SK-N-SH (cell line): ENCODE data around the gene MBP. TPM values are rescaled to one million over a fixed set of nuclear protein-coding genes. Genes with fewer than 3 reads are reported as not detected.

Experiments
- CTCF ChIA-PET: fragments of 300-600, 350-600 bp; formaldehyde crosslinking; extraction: SDS; loops from one replicate; lab custom pipeline; 2021; lab: Yijun Ruan, JAX
- POLR2A ChIA-PET: fragments of 350-600 bp; sonication (Branson Sonifier 250); formaldehyde crosslinking; extraction: SDS; loops from one replicate; lab custom pipeline; 2020; ENCODE audit warnings: antibody characterized with exemption, inconsistent platforms; lab: Yijun Ruan, JAX
- DNase-seq: peaks from one replicate; pipeline ENCODE4 v3.0.0; 2012
- H2AFZ ChIP-seq: fragments of 200-600 bp; sonication (generic); 2 replicates; pipeline ENCODE4 v1.8.1; 2016; ENCODE audit warnings: antibody characterized with exemption, mild to moderate bottlenecking, low read depth
- H3F3A ChIP-seq: fragments of 200-600 bp; sonication (generic); replicated peaks from 2 replicates; pipeline ENCODE3; 2016; ENCODE audit warnings: antibody characterized with exemption, mild to moderate bottlenecking; ENCODE audit not compliant: insufficient read depth
- H3K27ac ChIP-seq, 2 experiments: fragments of 200-500 bp in 1 of 2; fragments of 200-600 bp in 1 of 2; sonication (Bioruptor generic) in 1 of 2; sonication (generic), shearing (Covaris generic) in 1 of 2; 2 replicates each; pipeline versions ENCODE4 v1.5.1 to v1.6.1; 2014 to 2016; ENCODE audit warnings: low read depth in 2 of 2, inconsistent platforms in 1 of 2, low read length in 1 of 2, mild to moderate bottlenecking in 1 of 2, mixed read lengths in 1 of 2
- H3K27me3 ChIP-seq: fragments of 200-600 bp; sonication (generic), shearing (Covaris generic); 2 replicates; pipeline ENCODE4 v1.6.1; 2016; ENCODE audit warnings: mixed run types; ENCODE audit not compliant: insufficient read depth
- H3K36me3 ChIP-seq, 2 experiments: fragments of 200-500 bp in 1 of 2; fragments of 200-600 bp in 1 of 2; sonication (Bioruptor generic) in 1 of 2; sonication (generic) in 1 of 2; replicated peaks in 1 of 2; 2 replicates each; pipeline versions ENCODE3 to v1.5.1; 2014 to 2016; ENCODE audit warnings: low read length in 1 of 2, mild to moderate bottlenecking in 1 of 2; ENCODE audit not compliant: insufficient read depth in 2 of 2, control insufficient read depth in 1 of 2
- H3K4me1 ChIP-seq, 2 experiments: fragments of 200-500 bp in 1 of 2; fragments of 200-600 bp in 1 of 2; sonication (Bioruptor generic) in 1 of 2; sonication (generic), shearing (Covaris generic) in 1 of 2; 2 replicates each; pipeline versions ENCODE4 v1.5.1 to v1.6.1; 2014 to 2016; ENCODE audit warnings: low read depth in 1 of 2, low read length in 1 of 2, mixed run types in 1 of 2; ENCODE audit not compliant: insufficient read depth in 2 of 2, control insufficient read depth in 1 of 2
- H3K4me2 ChIP-seq: fragments of 200-600 bp; sonication (generic), shearing (Covaris generic); 2 replicates; pipeline ENCODE4 v1.6.1; 2017; ENCODE audit warnings: mixed run types
- H3K4me3 ChIP-seq, 2 experiments: fragments of 200-500 bp in 1 of 2; fragments of 200-600 bp in 1 of 2; sonication (Bioruptor generic) in 1 of 2; sonication (generic), shearing (Covaris generic) in 1 of 2; 2 replicates each; pipeline versions ENCODE4 v1.5.1 to v1.8.1; 2014 to 2016; ENCODE audit warnings: low read depth in 2 of 2, inconsistent platforms in 1 of 2, low read length in 1 of 2, mild to moderate bottlenecking in 1 of 2, mixed read lengths in 1 of 2, moderate library complexity in 1 of 2
- H3K79me2 ChIP-seq: fragments of 200-600 bp; sonication (generic); 2 replicates; pipeline ENCODE4 v1.8.1; 2017; ENCODE audit warnings: mild to moderate bottlenecking; ENCODE audit not compliant: insufficient read depth
- H3K9ac ChIP-seq: fragments of 200-600 bp; sonication (generic); 2 replicates; pipeline ENCODE4 v1.6.1; 2017; ENCODE audit warnings: mixed run types
- H3K9me2 ChIP-seq: fragments of 200-600 bp; sonication (generic); 2 replicates; pipeline ENCODE4 v1.6.1; 2017; ENCODE audit warnings: mixed run types
- H3K9me3 ChIP-seq: fragments of 200-600 bp; sonication (generic); 2 replicates; pipeline ENCODE4 v1.6.1; 2017; ENCODE audit warnings: mixed run types, mild to moderate bottlenecking, moderate library complexity
- H4K20me1 ChIP-seq: fragments of 200-600 bp; sonication (generic); 2 replicates; pipeline ENCODE4 v1.6.1; 2017; ENCODE audit warnings: mild to moderate bottlenecking, mixed run types; ENCODE audit not compliant: insufficient read depth
- ELF1 ChIP-seq: IDR thresholded peaks from 2 replicates; pipeline ENCODE4 v1.4.0; 2012
- EP300 ChIP-seq, 2 experiments: IDR thresholded peaks; 2 replicates each; pipeline versions ENCODE4 v1.4.0 to v1.6.1; 2012; ENCODE audit warnings: borderline replicate concordance in 1 of 2, low read depth in 1 of 2, low read length in 1 of 2
- EZH2phosphoT487 ChIP-seq: fragments of 200-600 bp; sonication (generic); IDR thresholded peaks from 2 replicates; pipeline ENCODE4 v1.6.1; 2017; ENCODE audit warnings: low read depth, mixed run types, mild to moderate bottlenecking, antibody characterized with exemption, moderate library complexity, borderline replicate concordance
- FOXM1 ChIP-seq: IDR thresholded peaks from 2 replicates; pipeline ENCODE4 v1.4.0; 2012; ENCODE audit warnings: low read depth, mild to moderate bottlenecking
- GATA2 ChIP-seq: sonication (generic); formaldehyde crosslinking; IDR thresholded peaks from 2 replicates; pipeline ENCODE4 v1.5.0; 2020; ENCODE audit warnings: mild to moderate bottlenecking, missing genetic modification reagents
- IRF3 ChIP-seq: fragments of 150-350 bp; IDR thresholded peaks from 2 replicates; pipeline ENCODE4 v1.6.1; 2016; ENCODE audit warnings: mild to moderate bottlenecking, low read depth, low read length
- JUND ChIP-seq: IDR thresholded peaks from 2 replicates; pipeline ENCODE4 v1.4.0; 2012
- MEF2A ChIP-seq: IDR thresholded peaks from 2 replicates; pipeline ENCODE4 v1.4.0; 2012; ENCODE audit warnings: low read depth, borderline replicate concordance
- MXI1 ChIP-seq: IDR thresholded peaks from 2 replicates; pipeline ENCODE4 v1.6.1; 2012; ENCODE audit warnings: mild to moderate bottlenecking, low read depth, low read length, improper control_type of control experiment
- NFIC ChIP-seq: IDR thresholded peaks from 2 replicates; pipeline ENCODE4 v1.4.0; 2012; ENCODE audit warnings: borderline replicate concordance
- NRF1 ChIP-seq: IDR thresholded peaks from 2 replicates; pipeline ENCODE4 v1.6.1; 2012; ENCODE audit warnings: low read depth, mild to moderate bottlenecking, low read length
- RAD21 ChIP-seq: IDR thresholded peaks from 2 replicates; pipeline ENCODE4 v1.6.1; 2012; ENCODE audit warnings: mild to moderate bottlenecking, low read length
- RCOR1 ChIP-seq: fragments of 150-350 bp; IDR thresholded peaks from 2 replicates; pipeline ENCODE4 v1.6.1; 2017; ENCODE audit warnings: antibody characterized with exemption, low read length
- REST ChIP-seq: IDR thresholded peaks from 2 replicates; pipeline ENCODE4 v1.6.1; 2012; ENCODE audit warnings: mild to moderate bottlenecking, low read depth, low read length, moderate library complexity
- RFX5 ChIP-seq: IDR thresholded peaks from 2 replicates; pipeline ENCODE4 v1.6.1; 2012; ENCODE audit warnings: mild to moderate bottlenecking, improper control_type of control experiment, low read length
- SIN3A ChIP-seq: IDR thresholded peaks from 2 replicates; pipeline ENCODE4 v1.6.1; 2012; ENCODE audit warnings: low read depth, mild to moderate bottlenecking, low read length, moderate library complexity, borderline replicate concordance
- TAF1 ChIP-seq: IDR thresholded peaks from 2 replicates; pipeline ENCODE4 v1.6.1; 2012; ENCODE audit warnings: low read depth, mild to moderate bottlenecking, low read length, moderate library complexity, borderline replicate concordance
- TEAD4 ChIP-seq: IDR thresholded peaks from 2 replicates; pipeline ENCODE4 v1.4.0; 2012; ENCODE audit warnings: mild to moderate bottlenecking, borderline replicate concordance; ENCODE audit not compliant: insufficient read depth
- USF2 ChIP-seq: fragments of 150-350 bp; IDR thresholded peaks from 2 replicates; pipeline ENCODE4 v1.6.1; 2017; ENCODE audit warnings: antibody characterized with exemption, low read length, low read depth, borderline replicate concordance
- YY1 ChIP-seq: IDR thresholded peaks from 2 replicates; pipeline ENCODE4 v1.4.0; 2012; ENCODE audit warnings: low read depth, mild to moderate bottlenecking
- ZBTB33 ChIP-seq: IDR thresholded peaks from 2 replicates; pipeline ENCODE4 v1.4.0; 2012; ENCODE audit warnings: low read depth, borderline replicate concordance
- WGBS: methylation state at CpG from one replicate; pipeline ENCODE4 v1.1.6; 2017; ENCODE audit warnings: low lambda C conversion rate; 5-methylcytosine and 5-hydroxymethylcytosine counted together
- polyA plus RNA-seq, 3 experiments: library from polyadenylated mRNA; depleted of rRNA; stranded (reverse); fragments of >200 nt; gene quantifications; 2 replicates each; pipeline ENCODE4 v1.2.3, GENCODE V29; 2012

The MBP gene
- polyA plus RNA-seq, 1 of the 3 experiments (the other 2 are of a cell fraction) = 1.6 TPM

- Histone ChIP-seq H3K4me2 (no peak overlapping the region), H3K79me2 (no peaks in the 10 kb centered on the region), H3K27ac (no peak overlapping the region), H3K4me3 (no peak overlapping the region), H4K20me1 (no peaks in the 10 kb centered on the region), H3K4me1 (peaks cover 0 to 10% of the 10 kb centered on the region in 2 experiments; a peak in 1 of 4 replicates), H2AFZ (no peak overlapping the region), H3K9ac (no peak overlapping the region), H3K27me3 (no peaks in the 10 kb centered on the region)
- 87% methylated on average over 11 of the region's 11 CpGs for WGBS
- CTCF ChIA-PET = interaction anchor here (3.1 kb wide), 1 partner anchor 10 kb away, joined by 29 read pairs; no protein-coding TSS in a partner anchor
- no peak for TF ChIP-seq NRF1
- TF ChIP-seq TAF1 = no peak
- TF ChIP-seq JUND = no peak
- no peak for TF ChIP-seq TEAD4
- no peak for TF ChIP-seq EZH2phosphoT487
- TF ChIP-seq MEF2A = no peak
- TF ChIP-seq NFIC = no peak
- TF ChIP-seq ZBTB33 = no peak
- TF ChIP-seq RFX5 = no peak
- no peak for TF ChIP-seq YY1
- TF ChIP-seq, all 33 proteins: peak for 0
- no peaks in the 10 kb centered on the region for H3K9me3 ChIP-seq
- POLR2A ChIA-PET = no interaction called here
- no peaks in the 10 kb centered on the region for H3K9me2 ChIP-seq
- H3K36me3 ChIP-seq = no peaks in the 10 kb centered on the region
- H3F3A ChIP-seq = no peaks in the 10 kb centered on the region
- no peak for DNase-seq
Measured at GRCh38 chr18:76993573-76993972, 139.0 kb downstream of the MBP start.

GRCh38 chr18:76993085-76993382 lies 139.5 kb downstream of the MBP start:
- Histone ChIP-seq H3F3A (no peaks in the 10 kb centered on the region), H3K27me3 (no peaks in the 10 kb centered on the region), H3K9me2 (no peaks in the 10 kb centered on the region), H2AFZ (no peak overlapping the region), H3K4me2 (no peak overlapping the region), H3K27ac (no peak overlapping the region), H4K20me1 (no peaks in the 10 kb centered on the region), H3K79me2 (no peaks in the 10 kb centered on the region), H3K36me3 (no peaks in the 10 kb centered on the region), H3K9me3 (no peaks in the 10 kb centered on the region), H3K4me3 (no peak overlapping the region), H3K4me1 (peaks cover 0 to 10% of the 10 kb centered on the region in 2 experiments; a peak in 1 of 4 replicates), H3K9ac (no peak overlapping the region)
- DNase-seq = no peak
- no peak for TF ChIP-seq REST
- TF ChIP-seq NFIC = no peak
- TF ChIP-seq FOXM1 = no peak
- no peak for TF ChIP-seq RFX5
- TF ChIP-seq EP300 (IDR thresholded peaks at IDR 0.05; ENCODE audit: borderline replicate concordance in 1 of 2, low read depth in 1 of 2, low read length in 1 of 2) = no peak
- no peak for TF ChIP-seq TEAD4
- TF ChIP-seq IRF3 = no peak
- no peak for TF ChIP-seq ELF1
- no peak for TF ChIP-seq USF2
- no peak for TF ChIP-seq GATA2 (CRISPR knock-in tag)
- no peak for TF ChIP-seq MXI1
- TF ChIP-seq RAD21 = no peak
- no peak for TF ChIP-seq RCOR1
- no peak for TF ChIP-seq NRF1
- no peak for TF ChIP-seq JUND
- no peak for TF ChIP-seq SIN3A
- TF ChIP-seq MEF2A = no peak
- 72% methylated on average over 6 of the region's 6 CpGs for WGBS
- CTCF ChIA-PET = interaction anchor here (0.9 to 3.1 kb wide), 5 partner anchors 10 to 71 kb away, joined by 3 to 29 read pairs (median 4); no protein-coding TSS in a partner anchor
- POLR2A ChIA-PET = no interaction called here
